Activated CD4-positive, alpha-beta memory T cell treated with anti-CD3 and anti-CD28 coated beads for 36 hours (primary cell): Measurements from ENCODE around the gene POU6F2. TPM values are rescaled to one million over a fixed set of nuclear protein-coding genes. Genes with fewer than 3 reads are reported as not detected.

ENCODE experiments used
- CTCF ChIA-PET: fragments of 350-600 bp; sonication (Branson Sonifier 250); formaldehyde crosslinking; loops from one replicate; lab custom pipeline; 2021; ENCODE audit warnings: antibody characterized with exemption, inconsistent platforms; lab: Charles Lee
- POLR2A ChIA-PET: fragments of 350-600 bp; sonication (Branson Sonifier 250); formaldehyde crosslinking; loops from one replicate; lab custom pipeline; 2021; ENCODE audit warnings: antibody characterized with exemption; lab: Charles Lee
- DNase-seq: peaks from one replicate; pipeline ENCODE4 v3.0.0-alpha.2; 2020
- H3K27ac Mint-ChIP-seq: one replicate; pipeline ENCODE4 v1.8.0; 2021; ENCODE audit warnings: mixed read lengths
- H3K27me3 Mint-ChIP-seq: one replicate; pipeline ENCODE4 v1.8.0; 2021; ENCODE audit warnings: mixed read lengths
- H3K36me3 Mint-ChIP-seq: one replicate; pipeline ENCODE4 v1.8.0; 2021; ENCODE audit warnings: mixed read lengths
- H3K4me1 Mint-ChIP-seq: one replicate; pipeline ENCODE4 v1.8.0; 2021; ENCODE audit warnings: low read depth, mixed read lengths
- H3K4me3 Mint-ChIP-seq: one replicate; pipeline ENCODE4 v1.8.0; 2021; ENCODE audit warnings: mild to moderate bottlenecking, mixed read lengths
- H3K9me3 Mint-ChIP-seq: one replicate; pipeline ENCODE4 v1.8.0; 2021; ENCODE audit warnings: mixed read lengths
- intact Hi-C: fragments of 100-400 bp; cut with micrococcal nuclease; formaldehyde crosslinking; loops from one replicate; pipeline ENCODE4 v1.15.1; 2023
- total RNA-seq, 2 experiments: library from RNA; stranded (reverse); gene quantifications; one replicate each; pipeline ENCODE4 v1.2.3, GENCODE V29; 2021

Gene POU6F2
- total RNA-seq, 2 experiments from 2014 or later: not detected

DNA sequence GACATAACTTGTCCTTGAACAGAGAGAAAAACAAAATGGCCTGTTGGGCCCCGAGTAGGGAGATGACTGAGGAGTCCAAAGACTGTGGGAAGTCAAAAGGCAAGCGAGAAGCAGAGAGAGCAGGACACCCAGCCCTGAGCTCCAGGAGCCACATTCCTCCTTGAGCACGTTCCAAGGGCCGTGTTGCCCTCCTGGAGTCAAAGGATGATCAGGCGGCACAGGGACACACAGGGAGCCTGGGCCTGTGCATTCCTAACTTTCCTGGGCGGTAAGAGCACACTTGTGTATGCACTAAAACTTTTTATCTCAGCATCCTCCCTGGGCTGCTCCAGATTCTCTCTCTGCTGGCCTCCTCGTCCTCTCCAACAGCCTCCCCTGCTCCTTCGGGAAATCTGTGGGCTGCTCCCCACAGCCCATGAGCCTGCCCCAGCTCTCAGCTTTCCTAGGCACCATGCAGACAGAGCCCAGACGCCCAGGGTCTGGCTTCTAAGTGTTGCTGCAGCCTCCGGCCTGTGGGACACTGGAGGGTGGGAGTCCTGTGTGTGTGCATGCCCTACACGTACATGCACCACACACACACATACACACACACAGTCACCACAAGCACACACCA lies 281.8 kb downstream of the POU6F2 start:
- no peak overlapping the region for H3K27ac Mint-ChIP-seq
- H3K27me3 Mint-ChIP-seq: no peaks in the 10 kb centered on the region
- no peaks in the 10 kb centered on the region for H3K9me3 Mint-ChIP-seq
- no peak overlapping the region for H3K4me3 Mint-ChIP-seq
- intact Hi-C loops: no loop called here
- POLR2A ChIA-PET: no interaction called here
- CTCF ChIA-PET: no interaction called here
- no peaks in the 10 kb centered on the region for H3K36me3 Mint-ChIP-seq
- no peaks in the 10 kb centered on the region for H3K4me1 Mint-ChIP-seq
- DNase-seq: no peak

DNA sequence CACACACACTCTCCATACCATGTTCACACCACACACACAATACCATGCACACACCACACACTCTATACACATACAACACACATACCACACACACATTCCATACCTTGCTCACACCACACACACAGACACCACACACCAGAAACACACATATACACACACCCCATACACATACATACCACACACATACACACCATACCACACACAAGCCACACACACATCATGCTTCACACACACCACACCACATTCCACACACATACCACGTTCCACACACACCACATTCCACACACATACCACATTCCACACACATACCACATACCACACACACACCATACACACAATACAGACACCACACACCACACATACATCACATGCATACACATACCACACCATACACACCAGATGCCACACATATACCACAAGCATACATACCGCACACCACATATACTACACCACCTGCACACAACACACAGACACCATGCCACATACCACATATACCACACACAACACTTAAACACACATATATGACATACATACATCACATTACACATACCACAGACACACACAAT lies 282.7 kb downstream of the POU6F2 start:
- POLR2A ChIA-PET: no interaction called here
- no peak overlapping the region for H3K4me3 Mint-ChIP-seq
- DNase-seq: no peak
- intact Hi-C loops: no loop called here
- no peaks in the 10 kb centered on the region for H3K36me3 Mint-ChIP-seq
- CTCF ChIA-PET: no interaction called here
- no peaks in the 10 kb centered on the region for H3K4me1 Mint-ChIP-seq
- no peaks in the 10 kb centered on the region for H3K9me3 Mint-ChIP-seq
- no peak overlapping the region for H3K27ac Mint-ChIP-seq
- no peaks in the 10 kb centered on the region for H3K27me3 Mint-ChIP-seq

DNA sequence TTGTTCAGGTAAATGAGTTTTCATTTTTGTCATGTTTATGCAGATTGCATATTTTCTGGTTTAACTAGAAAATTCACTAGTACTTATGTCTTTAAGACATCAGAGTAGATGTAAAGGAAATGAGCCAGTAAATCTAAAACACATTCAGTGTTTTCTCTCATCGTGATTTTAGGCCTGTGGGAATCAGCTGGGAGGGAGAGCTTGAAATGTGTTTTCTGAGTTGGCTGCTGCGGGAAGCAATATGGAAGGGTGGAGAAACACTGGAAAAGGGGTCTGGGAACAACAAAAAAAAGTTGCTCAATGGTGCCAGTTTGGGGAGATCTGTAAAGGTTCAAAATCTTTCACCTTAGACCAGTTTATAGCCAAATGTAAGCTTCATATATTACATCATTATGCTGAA lies 284.1 kb downstream of the POU6F2 start:
- Mint-ChIP-seq H3K27me3 (no peaks in the 10 kb centered on the region), H3K9me3 (no peaks in the 10 kb centered on the region), H3K4me3 (no peak overlapping the region), H3K36me3 (no peaks in the 10 kb centered on the region), H3K27ac (no peak overlapping the region), H3K4me1 (no peaks in the 10 kb centered on the region)
- no peak for DNase-seq
- ChIA-PET CTCF (no interaction called here), POLR2A (no interaction called here)
- intact Hi-C loops: no loop called here

DNA sequence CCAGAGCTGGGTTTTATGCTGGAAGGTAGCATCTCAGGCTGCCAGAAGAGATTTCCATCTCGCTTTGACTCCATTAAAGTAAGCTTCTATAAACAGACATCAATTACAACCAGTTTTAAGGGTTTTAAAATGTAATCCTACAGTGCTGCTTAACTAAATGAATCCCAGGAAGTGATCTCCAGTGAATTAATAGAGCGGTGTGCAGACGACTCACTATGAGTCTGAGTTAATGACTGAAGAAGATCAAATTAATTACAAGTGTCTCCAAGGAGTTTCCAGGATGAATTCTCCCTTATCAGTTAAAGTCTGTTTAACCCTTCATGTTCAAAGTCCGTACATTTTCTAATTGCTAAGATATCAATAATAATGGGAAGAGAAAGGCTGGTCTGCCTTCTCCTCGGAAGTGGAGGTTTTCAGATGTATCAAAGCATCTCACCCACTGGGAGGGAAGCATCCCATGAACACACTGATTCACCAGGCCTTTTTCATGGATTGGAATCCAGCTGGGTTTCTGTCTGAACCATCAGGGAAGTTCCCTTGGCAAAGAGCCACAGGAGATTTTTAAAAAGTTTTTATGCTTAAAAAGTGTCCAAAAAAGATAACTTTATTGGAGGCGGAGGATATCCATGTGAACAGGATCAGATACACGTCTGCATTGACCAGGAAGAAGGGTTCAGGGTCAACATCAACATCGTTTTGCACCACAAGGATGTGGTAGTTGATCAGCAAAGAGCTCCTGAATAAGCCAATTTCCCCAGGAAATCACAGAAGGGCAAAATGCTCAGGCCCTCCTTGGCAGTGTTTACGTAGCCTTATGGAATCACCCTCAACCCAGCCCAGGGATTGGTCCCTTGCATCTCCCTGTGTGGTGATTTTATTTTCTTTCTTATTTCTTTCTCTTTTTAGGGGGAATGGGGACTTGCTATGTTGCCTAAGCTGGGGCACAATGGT lies 288.2 kb downstream of the POU6F2 start:
- H3K36me3 Mint-ChIP-seq: no peaks in the 10 kb centered on the region
- ChIA-PET CTCF (no interaction called here), POLR2A (no interaction called here)
- no peaks in the 10 kb centered on the region for H3K27me3 Mint-ChIP-seq
- no peaks in the 10 kb centered on the region for H3K9me3 Mint-ChIP-seq
- H3K4me3 Mint-ChIP-seq: no peak overlapping the region
- H3K4me1 Mint-ChIP-seq: no peaks in the 10 kb centered on the region
- H3K27ac Mint-ChIP-seq: no peak overlapping the region
- no peak for DNase-seq
- intact Hi-C loops: no loop called here

DNA sequence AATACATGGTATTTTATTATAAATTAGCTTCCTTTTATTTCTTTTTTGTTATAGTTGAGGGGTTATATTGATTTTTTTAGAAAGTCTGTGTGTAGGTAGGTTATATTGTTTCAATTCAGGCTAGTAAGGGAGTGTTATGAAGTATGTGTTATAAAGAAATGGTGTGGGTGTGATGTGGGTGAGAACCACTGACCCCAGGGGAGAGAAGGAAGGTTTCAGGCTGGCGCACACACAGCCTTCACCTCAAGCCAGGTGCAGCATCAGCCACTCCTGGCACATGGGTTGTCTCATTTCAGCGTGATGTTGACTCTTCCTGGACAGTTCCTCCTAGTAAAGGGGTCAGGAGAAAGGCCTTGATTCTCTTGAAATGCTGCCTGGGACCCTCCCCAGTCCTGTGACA lies 291.3 kb downstream of the POU6F2 start:
- Mint-ChIP-seq H3K9me3 (no peaks in the 10 kb centered on the region), H3K27me3 (no peaks in the 10 kb centered on the region), H3K27ac (no peak overlapping the region), H3K36me3 (no peaks in the 10 kb centered on the region), H3K4me3 (no peak overlapping the region), H3K4me1 (no peaks in the 10 kb centered on the region)
- CTCF ChIA-PET: no interaction called here
- no peak for DNase-seq
- POLR2A ChIA-PET: no interaction called here
- intact Hi-C loops: no loop called here

GRCh38 chr7:39270018-39270417 lies 292.3 kb downstream of the POU6F2 start:
- intact Hi-C loops: no loop called here
- no peak overlapping the region for H3K27ac Mint-ChIP-seq
- no peaks in the 10 kb centered on the region for H3K9me3 Mint-ChIP-seq
- no peaks in the 10 kb centered on the region for H3K36me3 Mint-ChIP-seq
- H3K4me1 Mint-ChIP-seq: no peaks in the 10 kb centered on the region
- H3K27me3 Mint-ChIP-seq: no peaks in the 10 kb centered on the region
- no peak for DNase-seq
- ChIA-PET POLR2A (no interaction called here), CTCF (no interaction called here)
- no peak overlapping the region for H3K4me3 Mint-ChIP-seq

DNA sequence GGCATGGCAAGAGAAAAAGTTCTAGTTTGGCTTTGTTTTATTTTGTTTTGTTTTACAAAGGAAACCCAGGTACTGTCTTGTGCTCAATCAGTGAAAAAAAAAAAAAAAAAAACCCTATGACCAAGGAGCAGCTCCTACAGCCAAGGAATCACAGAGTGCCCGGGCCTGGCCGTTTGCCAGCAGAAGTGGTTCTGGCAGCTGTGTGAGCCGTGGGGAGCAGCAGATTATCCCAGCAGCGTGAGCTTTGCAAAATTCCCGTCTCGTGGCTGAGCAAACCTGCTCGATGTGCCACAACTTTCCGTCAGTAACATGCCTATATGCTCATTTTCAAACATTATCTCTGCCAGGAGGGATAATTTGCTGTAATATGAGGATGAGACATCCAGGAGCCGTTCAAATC lies 293.7 kb downstream of the POU6F2 start:
- intact Hi-C loops: no loop called here
- CTCF ChIA-PET: no interaction called here
- Mint-ChIP-seq H3K36me3 (no peaks in the 10 kb centered on the region), H3K4me3 (no peak overlapping the region), H3K27ac (no peak overlapping the region), H3K4me1 (no peaks in the 10 kb centered on the region), H3K9me3 (no peaks in the 10 kb centered on the region), H3K27me3 (no peaks in the 10 kb centered on the region)
- POLR2A ChIA-PET: no interaction called here
- DNase-seq: no peak

GRCh38 chr7:39272111-39272510 lies 294.4 kb downstream of the POU6F2 start:
- Mint-ChIP-seq H3K27me3 (no peaks in the 10 kb centered on the region), H3K36me3 (no peaks in the 10 kb centered on the region), H3K27ac (no peak overlapping the region), H3K4me1 (no peaks in the 10 kb centered on the region), H3K4me3 (no peak overlapping the region), H3K9me3 (no peaks in the 10 kb centered on the region)
- intact Hi-C loops: no loop called here
- ChIA-PET CTCF (no interaction called here), POLR2A (no interaction called here)
- no peak for DNase-seq

GRCh38 chr7:39272691-39273090 lies 295.0 kb downstream of the POU6F2 start:
- Mint-ChIP-seq H3K27ac (no peak overlapping the region), H3K4me3 (no peak overlapping the region), H3K36me3 (no peaks in the 10 kb centered on the region), H3K9me3 (no peaks in the 10 kb centered on the region), H3K27me3 (no peaks in the 10 kb centered on the region), H3K4me1 (no peaks in the 10 kb centered on the region)
- ChIA-PET CTCF (no interaction called here), POLR2A (no interaction called here)
- intact Hi-C loops: no loop called here
- no peak for DNase-seq

- ChIA-PET CTCF (no interaction called here), POLR2A (no interaction called here)
- Mint-ChIP-seq H3K9me3 (no peaks in the 10 kb centered on the region), H3K27me3 (peaks cover 6% of the 10 kb centered on the region), H3K4me1 (no peaks in the 10 kb centered on the region), H3K4me3 (no peak overlapping the region), H3K36me3 (no peaks in the 10 kb centered on the region), H3K27ac (no peak overlapping the region)
- intact Hi-C loops: no loop called here
- DNase-seq: no peak
These were observed 302.6 kb downstream of the POU6F2 start for GRCh38 chr7:39280337-39280736.

DNA sequence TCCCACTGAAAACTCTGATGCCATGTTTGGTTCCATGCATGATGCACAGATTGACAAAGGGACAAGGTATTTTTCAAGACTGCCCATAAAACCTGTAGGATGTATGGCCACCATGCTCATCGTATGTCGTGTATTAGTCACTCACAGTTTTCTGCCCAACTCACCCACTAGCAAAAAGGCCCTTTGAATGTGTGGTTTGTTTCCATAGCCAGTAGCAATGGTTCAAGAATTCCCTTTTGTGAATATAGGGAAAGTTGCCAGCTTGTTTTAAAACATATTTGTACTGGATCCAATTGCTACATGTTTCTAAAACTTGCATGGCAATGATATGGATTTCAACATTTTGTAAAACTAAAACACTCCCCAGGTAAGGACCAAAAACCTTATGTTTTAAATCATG lies 307.5 kb downstream of the POU6F2 start:
- DNase-seq: no peak
- intact Hi-C loops: no loop called here
- ChIA-PET POLR2A (no interaction called here), CTCF (no interaction called here)
- no peaks in the 10 kb centered on the region for H3K36me3 Mint-ChIP-seq
- no peaks in the 10 kb centered on the region for H3K9me3 Mint-ChIP-seq
- peaks cover 10% of the 10 kb centered on the region for H3K27me3 Mint-ChIP-seq
- no peak overlapping the region for H3K27ac Mint-ChIP-seq
- no peaks in the 10 kb centered on the region for H3K4me1 Mint-ChIP-seq
- no peak overlapping the region for H3K4me3 Mint-ChIP-seq

- peaks cover 10% of the 10 kb centered on the region for H3K27me3 Mint-ChIP-seq
- no peak for DNase-seq
- H3K27ac Mint-ChIP-seq: no peak overlapping the region
- intact Hi-C loops: no loop called here
- H3K36me3 Mint-ChIP-seq: no peaks in the 10 kb centered on the region
- no peaks in the 10 kb centered on the region for H3K4me1 Mint-ChIP-seq
- ChIA-PET CTCF (no interaction called here), POLR2A (no interaction called here)
- H3K9me3 Mint-ChIP-seq: no peaks in the 10 kb centered on the region
- H3K4me3 Mint-ChIP-seq: no peak overlapping the region
These were observed 310.6 kb downstream of the POU6F2 start for GRCh38 chr7:39288303-39288702.
